H9 (cell line): ENCODE data around the gene MYO7B. TPM values are rescaled to one million over a fixed set of nuclear protein-coding genes. Genes with fewer than 3 reads are reported as not detected.

ENCODE experiments used
- DNase-seq: peaks from one replicate; pipeline ENCODE4 v3.0.0-alpha.2; 2017
- H2AFZ ChIP-seq: one replicate; pipeline ENCODE4 v1.6.1; 2013; ENCODE audit warnings: mild to moderate bottlenecking, low read length, control low read depth, moderate library complexity
- H2AK5ac ChIP-seq: 2 replicates; pipeline ENCODE4 v1.6.1; 2013; ENCODE audit warnings: low read length, control low read depth, mixed read lengths; ENCODE audit not compliant: insufficient read length
- H2BK120ac ChIP-seq: one replicate; pipeline ENCODE4 v1.6.1; 2013; ENCODE audit warnings: low read depth, mild to moderate bottlenecking, low read length, control low read depth, inconsistent platforms; ENCODE audit not compliant: poor library complexity, severe bottlenecking
- H2BK12ac ChIP-seq: 2 replicates; pipeline ENCODE4 v1.6.1; 2013; ENCODE audit warnings: low read length, control low read depth, mixed read lengths, low read depth; ENCODE audit not compliant: insufficient read length
- H2BK15ac ChIP-seq: 2 replicates; pipeline ENCODE4 v1.6.1; 2013; ENCODE audit warnings: low read depth, low read length, control low read depth
- H2BK20ac ChIP-seq: one replicate; pipeline ENCODE4 v1.6.1; 2013; ENCODE audit warnings: low read depth, mild to moderate bottlenecking, low read length, control low read depth, inconsistent platforms; ENCODE audit not compliant: poor library complexity, severe bottlenecking
- H2BK5ac ChIP-seq: 2 replicates; pipeline ENCODE4 v1.6.1; 2013; ENCODE audit warnings: low read length, control low read depth, mixed read lengths; ENCODE audit not compliant: insufficient read length
- H3K14ac ChIP-seq: 2 replicates; pipeline ENCODE4 v1.6.1; 2013; ENCODE audit warnings: low read length, control low read depth; ENCODE audit not compliant: insufficient read depth
- H3K18ac ChIP-seq: 2 replicates; pipeline ENCODE4 v1.6.1; 2013; ENCODE audit warnings: low read depth, mild to moderate bottlenecking, mixed read lengths, low read length, control low read depth; ENCODE audit not compliant: insufficient read length
- H3K23ac ChIP-seq: 2 replicates; pipeline ENCODE4 v1.6.1; 2013; ENCODE audit warnings: low read length, control low read depth, mixed read lengths, low read depth; ENCODE audit not compliant: insufficient read length
- H3K23me2 ChIP-seq: 2 replicates; pipeline ENCODE4 v1.6.1; 2013; ENCODE audit warnings: low read depth, mild to moderate bottlenecking, mixed read lengths, low read length, control low read depth; ENCODE audit not compliant: insufficient read length, poor library complexity, severe bottlenecking
- H3K27ac ChIP-seq: 2 replicates; pipeline ENCODE4 v1.5.1; 2013; ENCODE audit warnings: low read length, control low read depth, mixed read lengths, low read depth; ENCODE audit not compliant: insufficient read length
- H3K27me3 ChIP-seq: 2 replicates; pipeline ENCODE4 v1.6.1; 2013; ENCODE audit warnings: low read length, control low read depth, inconsistent platforms; ENCODE audit not compliant: insufficient read depth
- H3K4ac ChIP-seq: 2 replicates; pipeline ENCODE4 v1.6.1; 2013; ENCODE audit warnings: low read depth, mild to moderate bottlenecking, control low read depth, inconsistent platforms, low read length, moderate library complexity
- H3K4me1 ChIP-seq: 2 replicates; pipeline ENCODE4 v1.6.1; 2013; ENCODE audit warnings: low read length, control low read depth, inconsistent platforms; ENCODE audit not compliant: insufficient read depth
- H3K4me2 ChIP-seq: 2 replicates; pipeline ENCODE4 v1.6.1; 2013; ENCODE audit warnings: low read length, control low read depth, mixed read lengths; ENCODE audit not compliant: insufficient read length, insufficient read depth
- H3K56ac ChIP-seq: 2 replicates; pipeline ENCODE4 v1.6.1; 2013; ENCODE audit warnings: low read depth, mild to moderate bottlenecking, mixed read lengths, low read length, control low read depth; ENCODE audit not compliant: insufficient read length
- H3K79me1 ChIP-seq: 2 replicates; pipeline ENCODE4 v1.6.1; 2013; ENCODE audit warnings: low read depth, mild to moderate bottlenecking, moderate library complexity, low read length, control low read depth, inconsistent platforms; ENCODE audit not compliant: insufficient read depth, poor library complexity, severe bottlenecking
- H3K79me2 ChIP-seq: 2 replicates; pipeline ENCODE4 v1.6.1; 2013; ENCODE audit warnings: low read length, control low read depth, inconsistent platforms; ENCODE audit not compliant: insufficient read depth
- H3K9ac ChIP-seq: 2 replicates; pipeline ENCODE4 v1.6.1; 2013; ENCODE audit warnings: low read length, control low read depth, mixed read lengths; ENCODE audit not compliant: insufficient read length; ENCODE audit errors: extremely low read depth
- H3K9me3 ChIP-seq: one replicate; pipeline ENCODE4 v1.6.1; 2013; ENCODE audit warnings: low read depth, low read length, inconsistent platforms; ENCODE audit not compliant: control insufficient read depth
- H3T11ph ChIP-seq: one replicate; pipeline ENCODE4 v1.6.1; 2013; ENCODE audit warnings: mild to moderate bottlenecking, low read length, control low read depth, inconsistent platforms
- H4K20me1 ChIP-seq: one replicate; pipeline ENCODE4 v1.6.1; 2013; ENCODE audit not compliant: control insufficient read depth, insufficient read length, insufficient read depth
- H4K5ac ChIP-seq: 2 replicates; pipeline ENCODE4 v1.6.1; 2013; ENCODE audit warnings: low read depth, mild to moderate bottlenecking, mixed read lengths, low read length, control low read depth; ENCODE audit not compliant: insufficient read length
- H4K8ac ChIP-seq: replicated peaks from 2 replicates; pipeline ENCODE4 v1.6.1; 2013; ENCODE audit warnings: low read length, control low read depth, mixed read lengths, low read depth; ENCODE audit not compliant: insufficient read length
- H4K91ac ChIP-seq: 2 replicates; pipeline ENCODE4 v1.6.1; 2013; ENCODE audit warnings: low read depth, mild to moderate bottlenecking, moderate library complexity, mixed read lengths, low read length, control low read depth; ENCODE audit not compliant: insufficient read length
- H3K27ac Mint-ChIP-seq, 3 experiments: 2 replicates in 2 of 3; 3 replicates in 1 of 3; pipeline ENCODE4 v1.8.0; 2020 to 2021; ENCODE audit warnings: mixed read lengths in 3 of 3, mild to moderate bottlenecking in 1 of 3, moderate library complexity in 1 of 3
- H3K27me3 Mint-ChIP-seq: 2 replicates; pipeline ENCODE4 v1.8.0; 2021; ENCODE audit warnings: low read depth, mild to moderate bottlenecking, moderate library complexity, mixed read lengths
- H3K36me3 Mint-ChIP-seq, 3 experiments: 2 replicates in 2 of 3; 3 replicates in 1 of 3; pipeline ENCODE4 v1.8.0; 2020 to 2021; ENCODE audit warnings: low read depth in 3 of 3, mixed read lengths in 3 of 3; ENCODE audit not compliant: insufficient read depth in 1 of 3
- H3K4me1 Mint-ChIP-seq, 2 experiments: 2 replicates each; pipeline ENCODE4 v1.8.0; 2020; ENCODE audit warnings: mixed read lengths in 2 of 2
- H3K4me3 Mint-ChIP-seq, 2 experiments: 2 replicates in 1 of 2; 3 replicates in 1 of 2; pipeline ENCODE4 v1.8.0; 2020 to 2021; ENCODE audit warnings: mild to moderate bottlenecking in 2 of 2, mixed read lengths in 2 of 2, moderate library complexity in 1 of 2
- H3K9me3 Mint-ChIP-seq, 2 experiments: 2 replicates in 1 of 2; 3 replicates in 1 of 2; pipeline ENCODE4 v1.8.0; 2020; ENCODE audit warnings: mild to moderate bottlenecking in 2 of 2, mixed read lengths in 2 of 2, moderate library complexity in 1 of 2
- CTCF ChIP-seq: fragments of 200-600 bp; sonication (generic); conservative IDR thresholded peaks from 3 replicates; pipeline ENCODE4 v1.8.0; 2021; ENCODE audit warnings: antibody characterized with exemption, mild to moderate bottlenecking
- WGBS: extraction: QIAGEN DNeasy Blood & Tissue Kit; methylation state at CpG from one replicate; pipeline ENCODE4 v1.1.7; 2013; ENCODE audit warnings: missing lambda C conversion rate, low lambda C conversion rate, mixed read lengths; ENCODE audit not compliant: insufficient read length; ENCODE audit errors: extremely low coverage; 5-methylcytosine and 5-hydroxymethylcytosine counted together
- total RNA-seq: library from RNA; stranded (reverse); gene quantifications from 2 replicates; pipeline ENCODE4 v1.2.1, GENCODE V29; 2021

MYO7B gene
- total RNA-seq, 1 experiment from 2014 or later = not detected

DNA sequence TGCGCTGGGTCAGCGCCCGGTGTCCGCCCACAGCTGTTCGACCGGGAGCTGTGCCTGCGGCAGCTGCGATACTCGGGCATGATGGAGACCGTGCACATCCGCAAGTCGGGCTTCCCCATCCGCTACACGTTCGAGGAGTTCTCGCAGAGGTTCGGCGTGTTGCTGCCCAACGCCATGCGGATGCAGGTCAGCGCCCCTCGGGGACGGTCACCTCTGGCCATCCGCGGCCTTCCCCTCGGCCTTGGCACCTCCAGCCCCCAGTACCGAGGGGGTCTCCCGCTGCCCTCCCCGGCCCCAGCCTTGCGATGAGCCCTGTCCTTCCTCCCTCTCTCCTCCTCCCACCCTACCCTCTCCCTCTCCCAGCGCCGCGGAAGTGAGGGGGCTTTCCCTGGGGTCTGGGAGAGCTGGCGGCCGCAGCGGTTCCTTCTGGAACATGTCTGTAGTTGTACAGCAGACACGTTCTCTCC is 57.3 kb downstream of the MYO7B start:
- Histone ChIP-seq H2AK5ac (no peak overlapping the region), H3K4me2 (no peak overlapping the region), H2BK20ac (no peak overlapping the region), H3K18ac (no peak overlapping the region), H3K27ac (no peak overlapping the region), H3K27me3 (no peaks in the 10 kb centered on the region), H3T11ph (no peak overlapping the region), H3K4me1 (no peaks in the 10 kb centered on the region), H3K79me2 (no peaks in the 10 kb centered on the region), H3K4ac (no peak overlapping the region), H3K23ac (no peak overlapping the region), H2BK12ac (no peak overlapping the region), H3K23me2 (no peaks in the 10 kb centered on the region), H3K56ac (no peak overlapping the region), H3K9ac (no peak overlapping the region), H2BK120ac (no peak overlapping the region), H2AFZ (no peak overlapping the region), H4K5ac (no peak overlapping the region), H3K14ac (no peak overlapping the region), H4K8ac (no peak overlapping the region), H2BK15ac (no peak overlapping the region), H4K20me1 (no peaks in the 10 kb centered on the region), H3K9me3 (no peaks in the 10 kb centered on the region), H4K91ac (no peak overlapping the region), H3K79me1 (no peaks in the 10 kb centered on the region), H2BK5ac (no peak overlapping the region)
- DNase-seq = peak; percentile 19
- no peak overlapping the region for H3K4me3 Mint-ChIP-seq
- no peak overlapping the region for H3K27ac Mint-ChIP-seq
- H3K9me3 Mint-ChIP-seq = no peaks in the 10 kb centered on the region
- no peak for TF ChIP-seq CTCF
- no peaks in the 10 kb centered on the region; the same call in none of the 2 replicates for H3K27me3 Mint-ChIP-seq
- no CpG with 5 or more reads among the region's 37 CpGs for WGBS
- H3K4me1 Mint-ChIP-seq = peaks cover 2 to 7% of the 10 kb centered on the region in 2 experiments; a peak in 3 of 4 replicates
- H3K36me3 Mint-ChIP-seq = no peaks in the 10 kb centered on the region; a peak in 1 of 7 replicates
